Adrenal gland (tissue), 12 donors: Measurements from ENCODE around the gene CDYL. TPM values are rescaled to one million over a fixed set of nuclear protein-coding genes. Genes with fewer than 3 reads are reported as not detected.

ENCODE experiments used
- DNase-seq, 7 donors: peaks; one replicate each; pipeline ENCODE4 v3.0.0-alpha.2; 2019 to 2020
- H3K27ac ChIP-seq, 5 donors: fragments of 200-600 bp; sonication (generic) in 4 of 5; 1 replicate in 3 of 5; 2 replicates in 2 of 5; pipeline versions ENCODE4 v1.5.1 to v1.8.0; 2016 to 2020; ENCODE audit warnings: mild to moderate bottlenecking in 1 of 5
- H3K27me3 ChIP-seq: fragments of 200-600 bp; 2 replicates; pipeline ENCODE4 v1.8.0; 2021
- H3K36me3 ChIP-seq, 2 donors: fragments of 200-600 bp; replicated peaks in 1 of 2; 1 replicate in 1 of 2; 2 replicates in 1 of 2; pipeline versions ENCODE4 v1.5.1 to v1.8.0; 2018 to 2022
- H3K4me1 ChIP-seq, 2 donors: fragments of 200-600 bp; replicated peaks in 1 of 2; 1 replicate in 1 of 2; 2 replicates in 1 of 2; pipeline versions ENCODE4 v1.5.1 to v1.8.0; 2018 to 2021
- H3K4me3 ChIP-seq, 4 donors: fragments of 200-600 bp; sonication (generic) in 3 of 4; one replicate each; pipeline ENCODE4 v1.5.1; 2016 to 2018
- H3K9me3 ChIP-seq, 3 donors: fragments of 200-600 bp; sonication (generic) in 1 of 3; replicated peaks in 1 of 3; 1 replicate in 2 of 3; 2 replicates in 1 of 3; pipeline versions ENCODE4 v1.5.1 to v1.8.0; 2016 to 2021
- CTCF ChIP-seq, 6 experiments: fragments of 450-650 bp in 4 of 6; fragments of 200-600 bp in 2 of 6; sonication (generic) in 1 of 6; IDR thresholded peaks; 1 replicate in 5 of 6; 2 replicates in 1 of 6; pipeline versions ENCODE4 v1.5.1 to v1.8.0; 2016 to 2021; ENCODE audit warnings: antibody characterized with exemption in 6 of 6, mild to moderate bottlenecking in 2 of 6, moderate library complexity in 1 of 6
- POLR2A ChIP-seq, 2 donors: fragments of 450-650 bp; IDR thresholded peaks; one replicate each; pipeline ENCODE4 v1.6.1; 2017; ENCODE audit warnings: antibody characterized with exemption in 2 of 2, mild to moderate bottlenecking in 2 of 2, moderate library complexity in 1 of 2
- WGBS, 4 donors: extraction: QIAGEN DNeasy Blood & Tissue Kit in 2 of 4; methylation state at CpG; one replicate each; pipeline versions ENCODE4 v1.1.5 to v1.1.7; 2013 to 2017; 5-methylcytosine and 5-hydroxymethylcytosine counted together
- intact Hi-C, 2 donors: fragments of 100-400 bp; cut with DNase I; formaldehyde crosslinking; loops; one replicate each; pipeline versions ENCODE4 v1.14.1 to v1.15.0; 2022 to 2023
- polyA plus RNA-seq, 3 donors: library from polyadenylated mRNA; stranded (reverse); fragments of 200-250 nt in 2 of 3; fragments of 350-450 nt in 1 of 3; fragmentation: Illumina TruSeq in 1 of 3; extraction: RNeasy Lipid Tissue Mini Kit (QIAGEN cat#74804) in 1 of 3; gene quantifications; one replicate each; pipeline ENCODE4 v1.2.3, GENCODE V29; 2013 to 2014
- total RNA-seq, 9 donors: library from RNA; depleted of rRNA in 4 of 9; stranded (reverse); fragments of >200 nt in 4 of 9; fragments of 120-200 nt in 1 of 9; fragmentation: NEBNext Ultra II Directional in 1 of 9; extraction: Animal tissue kit (Norgen Biotek cat#: 25700) in 1 of 9; gene quantifications; one replicate each; pipeline versions ENCODE4 v1.1.0 to v1.2.4, GENCODE V29; 2013 to 2023
- donor health status: healthy with polysubstance abuse.
- donor health status: Bipolar disorder and iron deficiency.
- donor health status: DM: yes; HTN: yes; CAD: no.
- donor health status: DM: no; HTN: no; CAD: no.
- donor health status: DM: no; HTN: no; CAD: no.
- donor health status: DM: yes; HTN: yes; CAD: no.

CDYL gene
- total and polyA plus RNA-seq, 12 donors, result 3.3 to 47.1 (median 24.8) TPM

- no peaks in the 10 kb centered on the region for H3K36me3 ChIP-seq
- H3K27ac ChIP-seq, result no peak overlapping the region
- peak in 1 of 7 donors; percentile 15 for DNase-seq
- TF ChIP-seq CTCF (IDR thresholded peaks at IDR 0.05) (no peak), POLR2A (IDR thresholded peaks at IDR 0.05) (no peak)
- no peak overlapping the region for H3K4me3 ChIP-seq
- no peaks in the 10 kb centered on the region for H3K9me3 ChIP-seq
- intact Hi-C loops, result no loop called here
- no peaks in the 10 kb centered on the region for H3K4me1 ChIP-seq
- H3K27me3 ChIP-seq, result no peaks in the 10 kb centered on the region
- WGBS, 4 donors, result 89 to 91% (median 89%) methylated on average over 8 of the region's 8 CpGs
Measured at GRCh38 chr6:4969609-4970285, 193.5 kb downstream of the CDYL start.

GRCh38 chr6:4970739-4971395 is 194.7 kb downstream of the CDYL start:
- WGBS, 4 donors, result 73 to 82% (median 78%) methylated on average over 9 of the region's 9 CpGs
- intact Hi-C loops, result no loop called here
- no peak overlapping the region for H3K4me3 ChIP-seq
- no peaks in the 10 kb centered on the region for H3K4me1 ChIP-seq
- H3K9me3 ChIP-seq, result no peaks in the 10 kb centered on the region
- no peaks in the 10 kb centered on the region for H3K27me3 ChIP-seq
- H3K27ac ChIP-seq, result no peak overlapping the region
- TF ChIP-seq CTCF (IDR thresholded peaks at IDR 0.05) (no peak), POLR2A (IDR thresholded peaks at IDR 0.05) (no peak)
- DNase-seq, result no peak
- H3K36me3 ChIP-seq, result no peaks in the 10 kb centered on the region

GRCh38 chr6:4971851-4972250 is 195.6 kb downstream of the CDYL start:
- intact Hi-C loops, result no loop called here
- Histone ChIP-seq H3K36me3 (no peaks in the 10 kb centered on the region), H3K4me3 (no peak overlapping the region), H3K27me3 (no peaks in the 10 kb centered on the region), H3K9me3 (no peaks in the 10 kb centered on the region), H3K27ac (no peak overlapping the region), H3K4me1 (no peaks in the 10 kb centered on the region)
- 87 to 92% (median 89%) methylated on average over 7 of the region's 7 CpGs for WGBS, 4 donors
- no peak for DNase-seq
- no peak for TF ChIP-seq CTCF (IDR thresholded peaks at IDR 0.05)
- no peak for TF ChIP-seq POLR2A (IDR thresholded peaks at IDR 0.05)

- H3K27ac ChIP-seq, result no peak overlapping the region
- H3K9me3 ChIP-seq, result no peaks in the 10 kb centered on the region
- 81 to 87% (median 84%) methylated on average over 10 of the region's 10 CpGs for WGBS, 4 donors
- H3K4me1 ChIP-seq, result no peaks in the 10 kb centered on the region
- no peak for DNase-seq
- H3K27me3 ChIP-seq, result no peaks in the 10 kb centered on the region
- no peak overlapping the region for H3K4me3 ChIP-seq
- no peaks in the 10 kb centered on the region for H3K36me3 ChIP-seq
- intact Hi-C loops, result no loop called here
- TF ChIP-seq CTCF (IDR thresholded peaks at IDR 0.05) (no peak), POLR2A (IDR thresholded peaks at IDR 0.05) (no peak)
Measured at GRCh38 chr6:4972438-4972837, 196.2 kb downstream of the CDYL start.
